HepG2 (cell line): ENCODE measurements around the gene BCO2. TPM values are rescaled to one million over a fixed set of nuclear protein-coding genes. Genes with fewer than 3 reads are reported as not detected.

ENCODE experiments used
- ATAC-seq: fragments of 200-7000 bp; cut with Tn5 transposase; 3 replicates; pipeline ENCODE4 v1.9.1; 2020; ENCODE audit warnings: mild to moderate bottlenecking, moderate library complexity
- BruUV-seq: library from RNA; stranded (reverse); fragments of 400-500 nt; replicated peaks from 2 replicates; lab custom pipeline; 2021; lab: Mats Ljungman, UMichigan
- CTCF ChIA-PET: fragments of 300-600 bp; formaldehyde crosslinking; extraction: SDS; loops from one replicate; lab custom pipeline; 2021; ENCODE audit warnings: low total read pairs, inconsistent platforms, low intra/inter-chr PET ratio; lab: Yijun Ruan, JAX
- POLR2A ChIA-PET: fragments of 350-600 bp; sonication (Branson Sonifier 250); formaldehyde crosslinking; loops from one replicate; lab custom pipeline; 2020; ENCODE audit warnings: antibody characterized with exemption, inconsistent platforms; lab: Yijun Ruan, JAX
- DNase-seq: peaks from one replicate; pipeline ENCODE4 v3.0.0-alpha.2; 2015; ENCODE audit warnings: low spot score
- FAIRE-seq: peaks from 3 replicates; lab custom pipeline; 2011; peaks lifted over from hg19 to GRCh38; lab: Jason Lieb, UNC
- H2AFZ ChIP-seq: one replicate; pipeline ENCODE4 v1.6.1; 2011; ENCODE audit warnings: low read length, inconsistent platforms
- H3K27ac ChIP-seq: fragments of 300-600 bp; 3 replicates; pipeline ENCODE4 v1.8.0; 2011; ENCODE audit warnings: mixed run types, mild to moderate bottlenecking, mixed read lengths, low read length, inconsistent platforms; ENCODE audit not compliant: insufficient read depth; ENCODE audit errors: extremely low read length
- H3K27me3 ChIP-seq, 2 experiments: fragments of 200-600 bp in 1 of 2; 2 replicates in 1 of 2; 3 replicates in 1 of 2; pipeline versions ENCODE4 v1.6.0 to v1.8.0; 2011; ENCODE audit warnings: low read length in 2 of 2, mild to moderate bottlenecking in 2 of 2, moderate library complexity in 2 of 2, inconsistent platforms in 1 of 2; ENCODE audit not compliant: insufficient read depth in 2 of 2, control insufficient read depth in 1 of 2
- H3K36me3 ChIP-seq, 2 experiments: fragments of 200-600 bp in 1 of 2; replicated peaks in 1 of 2; 2 replicates in 1 of 2; 3 replicates in 1 of 2; pipeline versions ENCODE4 v1.5.1 to v1.8.0; 2011; ENCODE audit warnings: low read length in 2 of 2, inconsistent platforms in 1 of 2; ENCODE audit not compliant: insufficient read depth in 2 of 2, control insufficient read depth in 1 of 2
- H3K4me1 ChIP-seq: 2 replicates; pipeline ENCODE4 v1.5.1; 2012; ENCODE audit warnings: low read length, inconsistent platforms; ENCODE audit not compliant: insufficient read depth
- H3K4me2 ChIP-seq: 2 replicates; pipeline ENCODE4 v1.6.0; 2011; ENCODE audit warnings: low read depth, low read length, inconsistent platforms
- H3K4me3 ChIP-seq, 3 experiments: fragments of 200-600 bp in 1 of 3; sonication (generic), shearing (Covaris generic) in 1 of 3; replicated peaks in 1 of 3; 2 replicates each; pipeline ENCODE4 v1.5.1; 2011 to 2016; ENCODE audit warnings: low read length in 3 of 3, inconsistent platforms in 2 of 3, low read depth in 2 of 3, mild to moderate bottlenecking in 2 of 3, control low read depth in 1 of 3, mixed read lengths in 1 of 3; ENCODE audit not compliant: insufficient read depth in 1 of 3
- H3K79me2 ChIP-seq: one replicate; pipeline ENCODE4 v1.6.1; 2011; ENCODE audit warnings: low read length, inconsistent platforms; ENCODE audit not compliant: insufficient read depth
- H3K9ac ChIP-seq: 2 replicates; pipeline ENCODE4 v1.6.0; 2011; ENCODE audit warnings: mild to moderate bottlenecking, low read depth, low read length, inconsistent platforms; ENCODE audit not compliant: insufficient read depth
- H3K9me3 ChIP-seq: 2 replicates; pipeline ENCODE4 v1.5.1; 2012; ENCODE audit warnings: mild to moderate bottlenecking, low read length
- H4K20me1 ChIP-seq: 2 replicates; pipeline ENCODE4 v1.6.0; 2011; ENCODE audit warnings: inconsistent platforms, mild to moderate bottlenecking, low read length, moderate library complexity; ENCODE audit not compliant: insufficient read depth
- FOXO4 ChIP-seq: sonication (generic); formaldehyde crosslinking; conservative IDR thresholded peaks from 2 replicates; pipeline ENCODE4 v1.8.1; 2023; ENCODE audit warnings: missing genetic modification reagents
- SOX13 ChIP-seq, 3 experiments: fragments of 450-650 bp in 1 of 3; sonication (generic) in 1 of 3; formaldehyde crosslinking in 1 of 3; IDR thresholded peaks in 2 of 3; conservative IDR thresholded peaks in 1 of 3; 2 replicates each; pipeline versions ENCODE4 v1.5.0 to v1.6.1; 2016 to 2020; ENCODE audit warnings: antibody characterized with exemption in 1 of 3, mild to moderate bottlenecking in 1 of 3, missing compliant biosample characterization in 1 of 3, missing genetic modification reagents in 1 of 3, moderate library complexity in 1 of 3
- ZFYVE20 ChIP-seq: sonication (generic); formaldehyde crosslinking; IDR thresholded peaks from 2 replicates; pipeline ENCODE4 v1.8.0; 2023; ENCODE audit warnings: low read depth, mild to moderate bottlenecking, moderate library complexity, missing genetic modification reagents, borderline replicate concordance
- ZNF12 ChIP-seq: sonication (generic); formaldehyde crosslinking; IDR thresholded peaks from 2 replicates; pipeline ENCODE4 v1.5.0; 2020; ENCODE audit warnings: missing genetic modification reagents
- ZNF672 ChIP-seq: sonication (generic); formaldehyde crosslinking; IDR thresholded peaks from 2 replicates; pipeline ENCODE4 v1.8.1; 2022; ENCODE audit warnings: missing genetic modification reagents
- WGBS: methylation state at CpG from one replicate; pipeline ENCODE4 v1.1.6; 2017; ENCODE audit warnings: low lambda C conversion rate; 5-methylcytosine and 5-hydroxymethylcytosine counted together
- in situ Hi-C: cut with HindIII; loops from 2 replicates; pipeline ENCODE4 v1.10.0; 2017; ENCODE audit warnings: low pct_unique_long_range_greater_than_20kb; ENCODE audit not compliant: extremely low pct_ligation_motif_present
- intact Hi-C: fragments of 100-400 bp; cut with micrococcal nuclease; formaldehyde crosslinking; loops from one replicate; pipeline ENCODE4 v1.10.0; 2022; ENCODE audit not compliant: unreplicated experiment
- polyA plus RNA-seq, 8 experiments: library from polyadenylated mRNA; depleted of rRNA in 3 of 8; stranded (reverse) in 7 of 8; unstranded in 1 of 8; fragments of >200 nt; fragmentation: Illumina TruSeq in 4 of 8; extraction: Trizol in 4 of 8; gene quantifications; 2 replicates each; pipeline versions ENCODE4 v1.2.1 to v1.2.3, GENCODE V29; 2011 to 2016; ENCODE audit warnings: low read depth in 4 of 8, missing spikeins in 1 of 8, mixed read lengths in 1 of 8; ENCODE audit not compliant: insufficient read depth in 1 of 8
- total RNA-seq, 5 experiments: library from RNA; depleted of rRNA; stranded (reverse); fragments of >200 nt; fragmentation: Illumina TruSeq; extraction: Trizol; gene quantifications; 2 replicates each; pipeline ENCODE4 v1.2.3, GENCODE V29; 2016; ENCODE audit warnings: low read depth in 1 of 5

The BCO2 gene
- total and polyA plus RNA-seq, 2 of the 13 experiments (the other 11 are each of a cell fraction or from before 2014, with no cell fraction given), result 0.38 to 0.58 TPM

- TF ChIP-seq SOX13 (IDR thresholded peaks at IDR 0.05) (no peak), SOX13 (CRISPR knock-in tag; conservative IDR thresholded peaks at IDR 0.05 in 1 of 2, IDR thresholded peaks at IDR 0.05 in 1 of 2) (no peak), ZNF672 (CRISPR knock-in tag) (no peak)
- H3K9ac ChIP-seq, result no peak overlapping the region
- H3K36me3 ChIP-seq, result no peaks in the 10 kb centered on the region
- BruUV-seq, result no TSS peak
- POLR2A ChIA-PET, result no interaction called here
- H4K20me1 ChIP-seq, result no peaks in the 10 kb centered on the region
- DNase-seq, result no peak
- ATAC-seq, result no peak
- H3K4me3 ChIP-seq, result no peak overlapping the region
- no peak overlapping the region for H3K4me2 ChIP-seq
- no peaks in the 10 kb centered on the region for H3K9me3 ChIP-seq
- FAIRE-seq, result no peak
- no peak overlapping the region for H3K27ac ChIP-seq
- CTCF ChIA-PET, result no interaction called here
- in situ Hi-C loops (no loop called here), intact Hi-C loops (no loop called here)
- no peaks in the 10 kb centered on the region for H3K27me3 ChIP-seq
- WGBS, result 95% methylated on average over 2 of the region's 2 CpGs
- no peak overlapping the region for H2AFZ ChIP-seq
- no peaks in the 10 kb centered on the region for H3K4me1 ChIP-seq
- H3K79me2 ChIP-seq, result no peaks in the 10 kb centered on the region
Measured at GRCh38 chr11:112248201-112248600, 72.9 kb downstream of the BCO2 start.

- WGBS, result 92% methylated on average over 8 of the region's 8 CpGs
- FAIRE-seq, result no peak
- Histone ChIP-seq H3K36me3 (no peaks in the 10 kb centered on the region), H3K79me2 (no peaks in the 10 kb centered on the region), H3K4me1 (no peaks in the 10 kb centered on the region), H3K27me3 (no peaks in the 10 kb centered on the region), H2AFZ (no peak overlapping the region), H3K4me3 (no peak overlapping the region), H3K27ac (no peak overlapping the region), H3K9ac (no peak overlapping the region), H4K20me1 (no peaks in the 10 kb centered on the region), H3K4me2 (no peak overlapping the region), H3K9me3 (no peaks in the 10 kb centered on the region)
- intact Hi-C loops (no loop called here), in situ Hi-C loops (no loop called here)
- ChIA-PET POLR2A (no interaction called here), CTCF (no interaction called here)
- no peak for ATAC-seq
- no TSS peak for BruUV-seq
- DNase-seq, result no peak
- TF ChIP-seq FOXO4 (CRISPR knock-in tag) (no peak), ZNF12 (CRISPR knock-in tag) (no peak), ZFYVE20 (CRISPR knock-in tag) (no peak)
Measured at GRCh38 chr11:112249871-112250610, 74.7 kb downstream of the BCO2 start.
